T-helper 17 cell (primary cell): Measurements from ENCODE around the gene LMNB1. TPM values are rescaled to one million over a fixed set of nuclear protein-coding genes. Genes with fewer than 3 reads are reported as not detected.

Source experiments
- ATAC-seq: fragments of 150-1000 bp; cut with Tn5 transposase; 2 replicates; pipeline ENCODE4 v1.10.0; 2021; ENCODE audit warnings: mild to moderate bottlenecking, moderate library complexity
- DNase-seq, 3 donors: peaks; one replicate each; pipeline versions ENCODE4 v3.0.0 to v3.0.0-alpha.2; 2020 to 2021
- H3K9me3 ChIP-seq: one replicate; pipeline ENCODE4 v1.7.0; 2013; ENCODE audit warnings: low read length, mild to moderate bottlenecking; ENCODE audit not compliant: control insufficient read depth, poor library complexity, severe bottlenecking
- H3K27ac Mint-ChIP-seq: one replicate; pipeline ENCODE4 v1.8.0; 2022; ENCODE audit warnings: mild to moderate bottlenecking, moderate library complexity, mixed read lengths
- H3K27me3 Mint-ChIP-seq: one replicate; pipeline ENCODE4 v1.8.0; 2022; ENCODE audit warnings: mixed read lengths
- H3K36me3 Mint-ChIP-seq: one replicate; pipeline ENCODE4 v1.8.0; 2022; ENCODE audit warnings: low read depth, mixed read lengths
- H3K4me1 Mint-ChIP-seq: one replicate; pipeline ENCODE4 v1.8.0; 2022; ENCODE audit warnings: mild to moderate bottlenecking, mixed read lengths
- H3K4me3 Mint-ChIP-seq: one replicate; pipeline ENCODE4 v1.8.0; 2022; ENCODE audit warnings: mild to moderate bottlenecking, moderate library complexity, mixed read lengths
- total RNA-seq, 4 donors: library from RNA in 2 of 4; stranded (reverse) in 2 of 4; gene quantifications; one replicate each; pipeline ENCODE4 v1.2.3 and lab custom pipeline; 2022 to 2026

LMNB1 gene
- total RNA-seq, 2 donors from 2014 or later: 21.6 to 22.2 TPM

DNA sequence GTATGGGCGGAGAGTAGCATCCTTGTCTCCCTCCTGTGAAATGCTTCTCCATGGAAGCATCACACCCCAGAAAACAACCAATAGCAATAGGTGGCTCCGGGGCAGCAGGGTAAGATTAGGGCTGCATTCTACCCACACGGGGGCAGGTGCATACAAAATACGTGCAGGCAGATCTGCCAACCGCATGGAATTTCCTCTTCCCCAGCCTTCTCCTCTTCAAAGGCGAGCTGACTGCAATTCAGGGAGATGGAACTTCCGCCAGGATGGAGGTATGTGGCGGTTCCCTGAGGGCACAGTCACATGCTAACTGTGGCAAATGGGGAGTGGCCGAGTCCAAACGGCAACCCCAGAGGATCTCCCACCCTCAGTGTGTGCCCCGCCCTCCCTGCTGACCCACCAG lies 81.5 kb downstream of the LMNB1 start:
- no peaks in the 10 kb centered on the region for H3K36me3 Mint-ChIP-seq
- H3K4me3 Mint-ChIP-seq: no peak overlapping the region
- no peak overlapping the region for H3K27ac Mint-ChIP-seq
- ATAC-seq (no peak), DNase-seq (no peak)
- H3K27me3 Mint-ChIP-seq: no peaks in the 10 kb centered on the region
- no peaks in the 10 kb centered on the region for H3K9me3 ChIP-seq
- peaks cover 19% of the 10 kb centered on the region for H3K4me1 Mint-ChIP-seq

DNA sequence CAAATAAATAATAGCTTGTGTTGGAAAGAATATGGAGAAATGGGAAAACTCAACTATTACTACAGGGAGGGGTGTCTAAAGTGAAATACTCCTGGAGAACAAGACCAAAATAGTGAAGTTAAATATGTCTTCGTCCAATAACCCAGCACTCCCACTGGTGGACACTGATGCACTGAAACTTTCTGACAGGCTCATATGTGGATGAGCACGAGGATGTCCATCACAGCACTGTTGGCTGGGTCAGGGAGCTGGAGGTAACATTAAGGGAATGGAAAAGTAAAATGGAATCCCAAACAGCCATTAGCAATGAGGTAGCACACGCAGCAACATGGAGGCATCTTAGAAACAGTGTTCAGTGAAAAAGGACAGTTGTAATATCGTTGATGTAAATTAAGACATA lies 86.5 kb downstream of the LMNB1 start:
- H3K9me3 ChIP-seq: no peaks in the 10 kb centered on the region
- DNase-seq: no peak
- Mint-ChIP-seq H3K4me1 (peaks cover 4% of the 10 kb centered on the region), H3K27me3 (no peaks in the 10 kb centered on the region), H3K36me3 (no peaks in the 10 kb centered on the region), H3K27ac (no peak overlapping the region), H3K4me3 (no peak overlapping the region)
- ATAC-seq: no peak

DNA sequence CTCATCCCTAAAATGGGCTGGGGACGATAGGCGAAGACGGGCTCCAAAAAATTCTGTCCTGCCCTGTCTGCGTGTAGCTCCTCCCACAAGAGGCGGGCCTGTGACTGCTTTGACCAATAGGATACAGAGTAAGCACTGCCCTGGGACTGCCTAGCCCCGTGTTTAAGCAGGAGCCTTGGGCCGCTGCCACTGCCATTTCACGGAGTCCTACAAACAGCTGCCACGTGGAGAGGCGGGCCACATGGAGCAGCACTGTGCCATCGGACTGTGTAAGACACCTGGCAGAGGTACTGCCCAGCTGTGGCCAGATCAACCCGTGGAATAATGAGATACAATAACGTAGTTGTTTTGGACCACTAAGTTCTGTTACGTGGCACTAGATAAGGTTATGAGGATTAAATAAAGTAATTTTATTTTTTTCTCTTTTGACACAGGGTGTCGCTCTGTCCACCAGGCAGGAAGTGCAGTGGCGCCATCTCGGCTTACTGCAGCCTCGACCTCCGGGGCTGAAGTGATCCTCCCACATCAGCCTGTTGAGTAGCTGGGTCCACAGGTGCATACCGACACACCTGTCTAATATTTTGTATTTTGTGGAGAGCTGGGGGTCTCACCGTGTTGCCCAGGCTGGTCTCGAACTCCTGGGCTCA lies 87.2 kb downstream of the LMNB1 start:
- Mint-ChIP-seq H3K4me1 (peaks cover 10% of the 10 kb centered on the region), H3K27ac (no peak overlapping the region), H3K4me3 (no peak overlapping the region), H3K36me3 (no peaks in the 10 kb centered on the region), H3K27me3 (no peaks in the 10 kb centered on the region)
- ATAC-seq: no peak
- no peaks in the 10 kb centered on the region for H3K9me3 ChIP-seq
- no peak for DNase-seq

DNA sequence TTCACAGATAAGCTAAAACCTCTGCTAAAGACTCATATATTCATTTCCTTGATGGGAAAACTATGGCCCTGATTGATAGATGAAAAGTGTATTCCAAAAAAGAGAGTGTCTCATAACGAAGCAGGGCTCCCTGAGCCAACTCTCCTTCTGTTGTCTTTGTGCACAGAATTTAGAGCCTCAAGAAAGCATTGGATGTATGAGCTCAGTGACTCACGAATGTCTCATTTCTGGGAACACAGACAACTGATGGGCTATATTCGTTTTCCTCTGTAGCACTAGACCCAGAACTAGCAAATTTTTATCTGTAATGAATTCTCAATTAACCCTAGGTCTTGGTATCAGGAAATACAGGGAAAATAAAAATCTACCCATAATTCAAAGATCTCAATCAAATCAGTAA lies 88.4 kb downstream of the LMNB1 start:
- Mint-ChIP-seq H3K27ac (no peak overlapping the region), H3K4me3 (no peak overlapping the region), H3K4me1 (peaks cover 12% of the 10 kb centered on the region), H3K27me3 (no peaks in the 10 kb centered on the region), H3K36me3 (no peaks in the 10 kb centered on the region)
- DNase-seq (no peak), ATAC-seq (no peak)
- H3K9me3 ChIP-seq: no peaks in the 10 kb centered on the region

DNA sequence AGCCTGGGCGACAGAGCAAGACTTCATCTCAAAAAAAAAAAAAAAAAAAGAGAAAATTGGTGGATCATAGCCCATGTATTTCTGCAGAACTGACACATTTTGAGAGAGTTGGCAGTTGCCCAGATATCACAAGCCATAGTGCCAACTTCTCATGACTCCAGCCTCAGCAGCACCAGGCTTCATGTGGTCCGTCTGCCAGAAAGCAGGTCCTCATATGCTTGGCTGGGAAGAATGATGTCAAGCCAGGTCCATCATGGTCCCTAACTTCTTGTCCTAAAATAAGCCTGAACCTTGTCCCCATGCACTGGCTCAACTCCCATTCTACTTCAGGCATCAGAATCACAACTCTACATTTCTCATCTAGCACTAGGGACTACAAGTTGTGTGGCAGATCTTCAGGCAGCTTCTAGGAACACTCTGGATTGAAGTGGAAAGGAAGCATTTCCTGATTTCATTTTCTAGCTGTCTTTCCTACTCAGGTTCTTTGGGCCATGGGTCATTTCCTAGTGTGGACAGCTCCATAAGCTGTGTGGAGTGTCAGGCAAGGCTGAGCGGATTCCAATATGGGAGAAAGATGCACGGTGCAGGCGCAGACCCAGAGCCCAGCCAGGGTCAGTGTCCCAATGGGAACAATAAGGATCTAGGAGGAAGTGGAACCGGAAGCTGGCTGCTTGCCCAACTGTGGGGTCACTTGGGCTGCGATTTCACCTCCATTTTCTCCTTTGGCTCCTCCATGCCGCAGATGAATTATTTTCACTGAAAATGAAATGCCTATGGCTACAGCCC lies 90.1 kb downstream of the LMNB1 start:
- no peak for ATAC-seq
- DNase-seq: no peak
- Mint-ChIP-seq H3K27me3 (no peaks in the 10 kb centered on the region), H3K27ac (no peak overlapping the region), H3K4me1 (peaks cover 10% of the 10 kb centered on the region), H3K4me3 (no peak overlapping the region), H3K36me3 (no peaks in the 10 kb centered on the region)
- H3K9me3 ChIP-seq: no peaks in the 10 kb centered on the region

DNA sequence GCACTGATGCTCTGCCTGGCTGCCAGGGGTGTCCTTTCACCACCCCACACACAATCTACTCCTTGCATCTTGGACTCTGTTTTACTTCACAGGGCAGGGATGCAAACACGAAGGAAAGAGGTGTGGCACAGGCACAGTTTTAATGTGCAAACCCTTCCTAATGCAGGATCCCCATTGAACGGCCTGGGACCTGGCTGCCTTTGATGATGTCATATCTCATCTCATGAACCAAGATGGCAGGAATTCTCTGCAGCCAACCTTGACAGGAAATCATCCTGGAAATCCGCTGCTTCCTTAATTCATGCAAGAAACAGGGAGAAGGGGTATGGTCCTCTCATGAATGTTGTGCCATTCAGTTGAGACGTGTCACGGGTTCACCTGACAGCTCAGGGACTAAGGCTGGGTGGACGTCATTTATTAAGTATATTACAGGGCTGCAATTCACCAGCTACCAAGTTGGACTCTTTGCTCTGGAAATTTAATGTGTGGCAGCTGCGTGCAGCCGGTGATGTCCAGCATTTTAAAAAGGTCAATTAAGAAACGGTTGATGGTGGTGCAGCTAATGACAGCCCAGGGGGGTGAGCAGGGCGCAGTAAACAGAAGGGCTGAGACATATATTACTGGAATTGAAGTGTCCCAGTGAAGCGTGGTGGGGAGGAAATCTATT lies 91.5 kb downstream of the LMNB1 start:
- Mint-ChIP-seq H3K27me3 (no peaks in the 10 kb centered on the region), H3K27ac (no peak overlapping the region), H3K4me3 (peak overlapping the region; percentile 86), H3K4me1 (peaks cover 10% of the 10 kb centered on the region), H3K36me3 (no peaks in the 10 kb centered on the region)
- DNase-seq (no peak), ATAC-seq (no peak)
- H3K9me3 ChIP-seq: no peaks in the 10 kb centered on the region

DNA sequence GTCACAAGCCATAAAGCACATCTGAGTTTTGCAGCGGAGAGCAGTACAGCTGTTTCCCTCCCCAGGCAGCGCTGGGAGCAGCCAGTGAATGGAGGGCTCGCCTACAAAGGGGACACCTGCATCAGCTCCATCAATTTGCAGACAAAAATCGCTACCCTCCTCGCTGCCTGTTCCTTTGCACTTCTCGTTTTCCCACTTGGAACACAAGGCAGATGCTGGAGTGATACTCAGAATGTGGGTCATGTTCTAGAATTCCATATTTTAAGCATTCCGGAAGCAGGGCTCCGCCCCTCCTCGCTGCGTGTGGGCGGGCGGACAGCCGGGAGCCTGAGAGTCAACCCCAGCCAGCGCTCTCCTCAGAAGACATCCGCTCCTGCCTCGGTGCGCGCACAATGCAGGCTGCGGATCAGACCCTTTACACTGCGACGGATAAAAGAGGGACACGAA lies 92.1 kb downstream of the LMNB1 start:
- H3K4me3 Mint-ChIP-seq: peak overlapping the region; percentile 86
- H3K27ac Mint-ChIP-seq: no peak overlapping the region
- H3K36me3 Mint-ChIP-seq: no peaks in the 10 kb centered on the region
- DNase-seq (no peak), ATAC-seq (peak; percentile 73)
- H3K9me3 ChIP-seq: no peaks in the 10 kb centered on the region
- H3K27me3 Mint-ChIP-seq: no peaks in the 10 kb centered on the region
- H3K4me1 Mint-ChIP-seq: peaks cover 10% of the 10 kb centered on the region

DNA sequence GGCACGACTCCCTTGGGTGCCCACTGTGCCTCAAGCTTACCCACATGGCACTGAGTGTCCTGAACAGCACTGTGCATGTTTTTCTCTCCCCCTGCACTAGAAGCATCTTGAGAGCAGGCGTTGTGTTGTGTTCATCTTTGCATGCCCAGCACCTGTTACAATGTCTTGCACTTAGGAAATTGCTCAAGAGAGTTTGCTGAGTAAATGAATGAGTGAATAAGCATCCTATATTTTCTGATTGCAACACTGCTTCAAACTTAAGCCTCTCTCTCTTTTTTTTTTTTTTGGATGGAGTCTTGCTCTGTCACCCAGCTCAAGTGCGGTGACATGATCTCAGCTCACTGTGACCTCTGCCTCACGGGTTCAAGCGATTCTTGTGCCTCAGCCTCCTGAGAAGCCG lies 94.5 kb downstream of the LMNB1 start:
- H3K4me1 Mint-ChIP-seq: peaks cover 10% of the 10 kb centered on the region
- H3K27ac Mint-ChIP-seq: no peak overlapping the region
- no peaks in the 10 kb centered on the region for H3K27me3 Mint-ChIP-seq
- H3K4me3 Mint-ChIP-seq: no peak overlapping the region
- H3K36me3 Mint-ChIP-seq: no peaks in the 10 kb centered on the region
- no peaks in the 10 kb centered on the region for H3K9me3 ChIP-seq
- no peak for ATAC-seq
- no peak for DNase-seq

DNA sequence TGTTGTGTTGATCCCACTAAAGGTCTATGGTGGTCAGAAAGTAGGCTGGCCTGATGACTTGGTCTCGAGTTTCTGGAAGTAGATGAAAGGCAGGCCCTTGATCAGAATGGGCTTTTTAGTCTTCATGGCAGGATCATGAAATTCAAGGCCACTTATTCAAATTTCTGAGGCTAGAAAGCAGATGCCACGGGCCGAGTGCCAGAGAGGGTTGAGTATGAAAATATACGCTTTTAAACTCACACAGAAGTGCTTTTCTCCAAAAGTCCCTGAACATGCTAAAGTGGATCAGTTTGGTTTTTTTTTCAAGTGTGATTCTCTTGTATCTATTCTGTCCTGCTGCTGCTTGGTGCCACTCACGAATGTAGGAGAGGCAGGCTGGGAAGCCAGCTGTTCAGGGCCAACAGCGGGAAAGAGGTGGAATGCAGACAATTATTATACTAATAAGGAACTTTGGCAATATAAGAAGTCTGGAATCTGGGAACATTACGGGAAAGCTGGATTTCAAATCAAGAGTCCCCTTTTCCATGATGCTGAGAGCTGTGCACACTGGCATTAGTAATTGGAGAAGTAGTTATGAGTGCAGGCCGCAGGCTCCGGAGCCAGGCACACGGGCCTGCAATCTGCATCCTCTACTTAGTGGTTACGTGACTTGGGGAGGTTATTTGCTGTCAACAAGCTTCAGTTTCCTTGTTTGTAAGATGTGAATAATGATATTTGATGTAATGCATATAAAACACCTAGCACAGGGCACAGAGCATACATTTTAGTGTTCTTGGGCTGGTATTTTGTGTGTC lies 95.8 kb downstream of the LMNB1 start:
- no peak for ATAC-seq

DNA sequence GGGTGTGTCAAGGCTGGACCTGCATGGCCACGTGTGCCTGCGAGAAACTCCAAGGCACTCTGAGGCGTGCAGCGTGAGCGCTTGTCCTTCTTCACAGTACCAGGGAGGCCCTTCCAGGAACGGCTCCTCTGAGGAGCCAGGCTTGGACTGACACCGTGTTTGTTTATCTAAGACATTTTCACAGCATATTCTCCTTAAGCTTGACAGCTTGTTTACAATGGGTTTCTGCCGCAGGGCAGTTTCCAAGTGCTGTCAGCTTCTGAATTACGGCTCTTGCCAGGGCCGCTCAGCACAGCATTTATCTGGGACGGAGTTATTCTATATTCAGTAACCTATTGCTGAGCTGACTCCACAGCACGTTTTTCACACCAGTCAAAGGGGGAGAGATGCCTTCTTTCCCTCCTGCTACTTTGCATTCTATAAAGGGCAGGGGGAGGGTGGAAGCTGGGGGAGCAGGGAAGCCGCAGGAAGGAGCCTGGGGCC lies 98.4 kb downstream of the LMNB1 start:
- Mint-ChIP-seq H3K4me3 (no peak overlapping the region), H3K27me3 (no peaks in the 10 kb centered on the region), H3K27ac (no peak overlapping the region), H3K36me3 (no peaks in the 10 kb centered on the region), H3K4me1 (peaks cover 6% of the 10 kb centered on the region)
- ATAC-seq: no peak
- DNase-seq: no peak
- H3K9me3 ChIP-seq: no peaks in the 10 kb centered on the region

More for the DNA sequence above, 95.8 kb downstream of the LMNB1 start:
- peak overlapping the region; percentile 66 for H3K27ac Mint-ChIP-seq
- peaks cover 14% of the 10 kb centered on the region for H3K4me1 Mint-ChIP-seq
- DNase-seq: no peak
- no peak overlapping the region for H3K4me3 Mint-ChIP-seq
- no peaks in the 10 kb centered on the region for H3K9me3 ChIP-seq
- no peaks in the 10 kb centered on the region for H3K36me3 Mint-ChIP-seq
- H3K27me3 Mint-ChIP-seq: no peaks in the 10 kb centered on the region

DNA sequence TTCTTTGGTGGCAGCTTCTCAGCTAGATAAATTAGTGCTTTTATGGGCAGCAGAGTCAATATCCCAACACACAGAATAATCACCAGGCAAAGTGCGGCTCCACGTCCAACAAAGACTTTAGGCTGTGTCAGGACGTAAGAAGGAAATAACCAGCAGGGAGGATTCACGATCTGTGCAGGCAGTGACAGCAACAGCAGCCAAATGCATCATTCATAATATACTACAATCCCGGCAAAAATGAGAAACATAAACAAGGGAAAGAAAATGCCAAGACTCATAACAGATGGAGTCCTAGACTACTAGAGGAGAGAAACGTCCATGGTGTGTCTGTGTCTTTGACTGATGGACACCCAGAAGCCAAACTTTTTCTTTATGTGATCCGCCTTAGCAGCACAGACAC lies 100.7 kb downstream of the LMNB1 start:
- peaks cover 8% of the 10 kb centered on the region for H3K4me1 Mint-ChIP-seq
- DNase-seq: no peak
- no peaks in the 10 kb centered on the region for H3K9me3 ChIP-seq
- H3K27me3 Mint-ChIP-seq: no peaks in the 10 kb centered on the region
- no peak for ATAC-seq
- H3K4me3 Mint-ChIP-seq: no peak overlapping the region
- H3K27ac Mint-ChIP-seq: no peak overlapping the region
- H3K36me3 Mint-ChIP-seq: no peaks in the 10 kb centered on the region

DNA sequence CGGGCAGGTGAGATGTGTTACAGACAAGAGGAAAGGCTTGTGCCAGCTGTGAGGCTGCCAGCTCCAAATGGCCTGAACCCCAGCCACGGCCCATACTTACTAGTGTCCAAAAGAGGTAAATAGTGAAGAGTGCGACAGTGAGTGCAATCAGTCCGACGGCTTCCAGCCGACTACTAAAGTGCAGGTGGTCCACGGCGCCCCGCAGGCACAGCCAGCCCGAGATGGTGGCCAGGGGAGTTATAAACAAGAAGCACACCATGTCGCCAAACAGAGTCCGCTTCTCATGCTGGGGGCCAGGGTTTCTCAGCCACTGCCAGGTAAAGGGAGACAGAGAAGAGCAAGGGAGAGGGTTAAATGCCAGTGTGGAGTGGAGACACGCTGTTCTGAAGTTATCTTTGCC lies 101.1 kb downstream of the LMNB1 start:
- H3K4me1 Mint-ChIP-seq: peaks cover 8% of the 10 kb centered on the region
- H3K9me3 ChIP-seq: no peaks in the 10 kb centered on the region
- H3K36me3 Mint-ChIP-seq: no peaks in the 10 kb centered on the region
- no peak overlapping the region for H3K27ac Mint-ChIP-seq
- H3K27me3 Mint-ChIP-seq: no peaks in the 10 kb centered on the region
- ATAC-seq (no peak), DNase-seq (no peak)
- H3K4me3 Mint-ChIP-seq: no peak overlapping the region

DNA sequence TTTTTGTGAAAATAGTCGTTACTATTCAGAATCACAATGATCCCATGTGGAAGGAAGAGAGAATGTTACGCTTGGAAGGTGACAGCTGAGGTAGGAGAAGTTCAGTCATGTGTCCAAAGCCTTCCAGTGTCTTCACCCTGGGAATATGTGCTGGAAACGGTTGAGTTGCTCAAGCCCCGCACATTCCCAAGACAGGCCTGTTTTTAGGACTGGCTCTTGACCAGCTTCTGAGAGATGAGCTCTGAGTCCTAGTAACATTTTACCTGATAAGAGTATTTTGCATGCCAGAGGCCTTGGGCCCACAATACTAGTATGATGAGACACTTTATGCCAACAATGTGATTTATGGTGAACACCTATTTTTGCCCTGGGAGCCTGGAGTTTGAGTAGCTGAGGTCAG lies 101.7 kb downstream of the LMNB1 start:
- no peak overlapping the region for H3K4me3 Mint-ChIP-seq
- H3K27me3 Mint-ChIP-seq: no peaks in the 10 kb centered on the region
- ATAC-seq (no peak), DNase-seq (no peak)
- H3K9me3 ChIP-seq: no peaks in the 10 kb centered on the region
- no peaks in the 10 kb centered on the region for H3K36me3 Mint-ChIP-seq
- peaks cover 8% of the 10 kb centered on the region for H3K4me1 Mint-ChIP-seq
- no peak overlapping the region for H3K27ac Mint-ChIP-seq
